Stimulated activated naive B cell treated with anti-CD40 and anti-IgM and Interleukin-4, amounts not matched to agents 10 μg/mL and 1 μg/mL and 100 μg/mL, for 72 hours (primary cell): Measurements from ENCODE around the gene PRCP.
A peak's percentile ranks its signal among the peaks of the same experiment; 100 is the strongest.

Experiments used
- ATAC-seq, 2 donors: fragments of 150-1000 bp; cut with Tn5 transposase; replicated peaks; 2 replicates each; pipeline ENCODE4 v1.10.0; 2021; ENCODE audit warnings: moderate library complexity in 1 of 2
- DNase-seq: peaks from one replicate; pipeline ENCODE4 v3.0.0; 2021
- H3K27ac Mint-ChIP-seq: one replicate; pipeline ENCODE4 v1.8.0; 2022; ENCODE audit warnings: mild to moderate bottlenecking, mixed read lengths
- H3K27me3 Mint-ChIP-seq, 2 donors: one replicate each; pipeline ENCODE4 v1.8.0; 2022; ENCODE audit warnings: mixed read lengths in 2 of 2
- H3K36me3 Mint-ChIP-seq, 2 donors: one replicate each; pipeline ENCODE4 v1.8.0; 2022; ENCODE audit warnings: mixed read lengths in 2 of 2, mild to moderate bottlenecking in 1 of 2
- H3K4me1 Mint-ChIP-seq, 2 donors: one replicate each; pipeline ENCODE4 v1.8.0; 2022; ENCODE audit warnings: mixed read lengths in 2 of 2, mild to moderate bottlenecking in 1 of 2
- H3K4me3 Mint-ChIP-seq, 2 donors: one replicate each; pipeline ENCODE4 v1.8.0; 2022; ENCODE audit warnings: mild to moderate bottlenecking in 2 of 2, mixed read lengths in 2 of 2, moderate library complexity in 1 of 2
- H3K9me3 Mint-ChIP-seq, 2 donors: one replicate each; pipeline ENCODE4 v1.8.0; 2022; ENCODE audit warnings: mixed read lengths in 2 of 2, mild to moderate bottlenecking in 1 of 2

Gene PRCP

GRCh38 chr11:82901165-82901921, 1.1 kb upstream of the PRCP start, which contains the start of gene DDIAS:
Gene DDIAS (plus strand): TSS chr11:82901736. CDS start chr11:82914739, 13,003 bp downstream.
- H3K9me3 Mint-ChIP-seq: peaks cover 2 to 3% of the 10 kb centered on the region in 2 donors
- peaks cover 26 to 46% of the 10 kb centered on the region in 2 donors for H3K4me1 Mint-ChIP-seq
- peak within 1 kb of the TSS; percentile 89 to 94 for H3K4me3 Mint-ChIP-seq
- H3K27me3 Mint-ChIP-seq: no peaks in the 10 kb centered on the region
- DNase-seq: peak; percentile 92
- ATAC-seq: peak; percentile 69 to 74
- peaks cover 4 to 5% of the 10 kb centered on the region in 2 donors for H3K36me3 Mint-ChIP-seq
- peak within 1 kb of the TSS; percentile 98 for H3K27ac Mint-ChIP-seq

- Mint-ChIP-seq H3K4me3 (peak overlapping the region; percentile 89 to 94), H3K27ac (peak overlapping the region; percentile 98), H3K4me1 (peaks cover 36 to 56% of the 10 kb centered on the region in 2 donors), H3K9me3 (peaks cover 3 to 6% of the 10 kb centered on the region in 2 donors), H3K27me3 (no peaks in the 10 kb centered on the region), H3K36me3 (peaks cover 8 to 10% of the 10 kb centered on the region in 2 donors)
- ATAC-seq: no peak
- DNase-seq: no peak
Measured at GRCh38 chr11:82899957-82900276, 313 bp downstream of the PRCP start.

- Mint-ChIP-seq H3K27me3 (no peaks in the 10 kb centered on the region), H3K27ac (peak overlapping the region; percentile 98)
- peak; percentile 6 for DNase-seq
Measured at GRCh38 chr11:82899186-82899820, 927 bp downstream of the PRCP start.

GRCh38 chr11:82898241-82898640, 2.0 kb downstream of the PRCP start:
- Mint-ChIP-seq H3K9me3 (peaks cover 3 to 6% of the 10 kb centered on the region in 2 donors), H3K36me3 (peaks cover 8 to 10% of the 10 kb centered on the region in 2 donors), H3K4me3 (peak overlapping the region; percentile 24 to 46), H3K4me1 (peaks cover 36 to 56% of the 10 kb centered on the region in 2 donors), H3K27ac (no peak overlapping the region), H3K27me3 (no peaks in the 10 kb centered on the region)
- DNase-seq (no peak), ATAC-seq (no peak)

More at GRCh38 chr11:82899186-82899820, 927 bp downstream of the PRCP start:
- Mint-ChIP-seq H3K9me3 (peaks cover 3 to 6% of the 10 kb centered on the region in 2 donors), H3K4me1 (peaks cover 36 to 56% of the 10 kb centered on the region in 2 donors), H3K4me3 (peak overlapping the region; percentile 89 to 94), H3K36me3 (peaks cover 8 to 10% of the 10 kb centered on the region in 2 donors)
- ATAC-seq: peak in 1 of 2 donors; percentile 10

- Mint-ChIP-seq H3K27me3 (no peaks in the 10 kb centered on the region), H3K27ac (peak overlapping the region; percentile 4), H3K4me3 (peak overlapping the region in 1 of 2 donors; percentile 8), H3K4me1 (peaks cover 26 to 45% of the 10 kb centered on the region in 2 donors), H3K9me3 (peaks cover 3 to 6% of the 10 kb centered on the region in 2 donors), H3K36me3 (peaks cover 8 to 10% of the 10 kb centered on the region in 2 donors)
- ATAC-seq (no peak), DNase-seq (no peak)
Measured at GRCh38 chr11:82896183-82896582, 4.0 kb downstream of the PRCP start.

GRCh38 chr11:82895437-82896091, 4.7 kb downstream of the PRCP start:
- Mint-ChIP-seq H3K9me3 (peaks cover 3 to 6% of the 10 kb centered on the region in 2 donors), H3K4me1 (peaks cover 26 to 45% of the 10 kb centered on the region in 2 donors), H3K36me3 (peaks cover 8 to 10% of the 10 kb centered on the region in 2 donors), H3K27ac (peak overlapping the region; percentile 4), H3K27me3 (no peaks in the 10 kb centered on the region), H3K4me3 (peak overlapping the region in 1 of 2 donors; percentile 20)
- ATAC-seq (peak; percentile 66 to 72), DNase-seq (peak; percentile 35)

- ATAC-seq (no peak), DNase-seq (no peak)
- H3K4me1 Mint-ChIP-seq: peaks cover 20 to 33% of the 10 kb centered on the region in 2 donors
Measured at GRCh38 chr11:82892611-82893169, 7.5 kb downstream of the PRCP start.

GRCh38 chr11:82890936-82891335, 9.3 kb downstream of the PRCP start:
- ATAC-seq (no peak), DNase-seq (no peak)
- H3K27me3 Mint-ChIP-seq: no peaks in the 10 kb centered on the region
- H3K9me3 Mint-ChIP-seq: peaks cover 0 to 2% of the 10 kb centered on the region in 2 donors
- no peak overlapping the region for H3K4me3 Mint-ChIP-seq
- no peak overlapping the region for H3K27ac Mint-ChIP-seq
- peaks cover 20 to 30% of the 10 kb centered on the region in 2 donors for H3K4me1 Mint-ChIP-seq
- H3K36me3 Mint-ChIP-seq: peaks cover 5 to 9% of the 10 kb centered on the region in 2 donors

More at GRCh38 chr11:82892611-82893169, 7.5 kb downstream of the PRCP start:
- no peak overlapping the region for H3K27ac Mint-ChIP-seq
- peaks cover 8 to 10% of the 10 kb centered on the region in 2 donors for H3K36me3 Mint-ChIP-seq
- peaks cover 3 to 6% of the 10 kb centered on the region in 2 donors for H3K9me3 Mint-ChIP-seq
- no peaks in the 10 kb centered on the region for H3K27me3 Mint-ChIP-seq
- no peak overlapping the region for H3K4me3 Mint-ChIP-seq

- Mint-ChIP-seq H3K9me3 (no peaks in the 10 kb centered on the region), H3K27ac (no peak overlapping the region), H3K4me3 (no peak overlapping the region), H3K27me3 (no peaks in the 10 kb centered on the region), H3K36me3 (peaks cover 2 to 6% of the 10 kb centered on the region in 2 donors), H3K4me1 (peaks cover 12 to 21% of the 10 kb centered on the region in 2 donors)
- DNase-seq: no peak
- ATAC-seq: no peak
Measured at GRCh38 chr11:82890002-82890341, 10.3 kb downstream of the PRCP start.

GRCh38 chr11:82889133-82890001, 10.9 kb downstream of the PRCP start:
- Mint-ChIP-seq H3K27me3 (no peaks in the 10 kb centered on the region), H3K36me3 (peaks cover 2 to 6% of the 10 kb centered on the region in 2 donors), H3K4me1 (peaks cover 12 to 21% of the 10 kb centered on the region in 2 donors), H3K9me3 (no peaks in the 10 kb centered on the region), H3K4me3 (no peak overlapping the region), H3K27ac (no peak overlapping the region)
- DNase-seq: peak; percentile 2
- peak; percentile 77 to 84 for ATAC-seq

GRCh38 chr11:82883853-82884252, 16.4 kb downstream of the PRCP start:
- Mint-ChIP-seq H3K9me3 (no peaks in the 10 kb centered on the region), H3K27ac (peak overlapping the region; percentile 11), H3K4me3 (no peak overlapping the region), H3K36me3 (peaks cover 29 to 43% of the 10 kb centered on the region in 2 donors), H3K27me3 (no peaks in the 10 kb centered on the region), H3K4me1 (peaks cover 19 to 32% of the 10 kb centered on the region in 2 donors)
- ATAC-seq (no peak), DNase-seq (no peak)

- no peak overlapping the region for H3K4me3 Mint-ChIP-seq
- no peaks in the 10 kb centered on the region for H3K27me3 Mint-ChIP-seq
- peaks cover 22 to 37% of the 10 kb centered on the region in 2 donors for H3K36me3 Mint-ChIP-seq
- no peak overlapping the region for H3K27ac Mint-ChIP-seq
- H3K9me3 Mint-ChIP-seq: peaks cover 5% of the 10 kb centered on the region in 2 donors
- H3K4me1 Mint-ChIP-seq: peaks cover 26 to 36% of the 10 kb centered on the region in 2 donors
- DNase-seq: no peak
- ATAC-seq: no peak
Measured at GRCh38 chr11:82874646-82875523, 25.3 kb downstream of the PRCP start.
